ENCODE data around the gene FRK. TPM values are rescaled to one million over a fixed set of nuclear protein-coding genes. Genes with fewer than 3 reads are reported as not detected.

Gene FRK
- total RNA-seq, 4 donors from 2014 or later, result 1.2 to 3.5 (median 2.4) TPM

- WGBS, 2 donors, result 88 to 90% methylated on average over 1 of the region's 1 CpG
- Histone ChIP-seq H3K4me3 (replicated peaks in 1 of 3) (no peak overlapping the region), H3K4me1 (peaks cover 0 to 5% of the 10 kb centered on the region in 2 donors), H3K27me3 (no peaks in the 10 kb centered on the region), H3K36me3 (no peaks in the 10 kb centered on the region), H3K27ac (no peak overlapping the region), H3K9me3 (no peaks in the 10 kb centered on the region)
- no peak for DNase-seq
- intact Hi-C loops (cut with DNase I), result no loop called here
- TF ChIP-seq CTCF (IDR thresholded peaks at IDR 0.05), result no peak
- no peak for TF ChIP-seq POLR2A (IDR thresholded peaks at IDR 0.05)
These were observed 5.2 kb downstream of the FRK start for GRCh38 chr6:116055513-116055912.

GRCh38 chr6:116051244-116051643 is 9.4 kb downstream of the FRK start:
- no peaks in the 10 kb centered on the region for H3K4me1 ChIP-seq
- no peaks in the 10 kb centered on the region for H3K9me3 ChIP-seq
- intact Hi-C loops (cut with DNase I), result no loop called here
- TF ChIP-seq POLR2A (IDR thresholded peaks at IDR 0.05) (no peak), CTCF (IDR thresholded peaks at IDR 0.05) (no peak)
- H3K36me3 ChIP-seq, result no peaks in the 10 kb centered on the region
- no peak overlapping the region for H3K27ac ChIP-seq
- H3K4me3 ChIP-seq (replicated peaks in 1 of 3), result no peak overlapping the region
- H3K27me3 ChIP-seq, result no peaks in the 10 kb centered on the region
- 94 to 95% methylated on average over 3 of the region's 3 CpGs for WGBS, 2 donors
- no peak for DNase-seq

- intact Hi-C loops (cut with DNase I), result no loop called here
- H3K4me3 ChIP-seq (replicated peaks in 1 of 3), result no peak overlapping the region
- TF ChIP-seq POLR2A (IDR thresholded peaks at IDR 0.05), result no peak
- no peak for TF ChIP-seq CTCF (IDR thresholded peaks at IDR 0.05)
- no peaks in the 10 kb centered on the region for H3K27me3 ChIP-seq
- WGBS, 2 donors, result 91 to 98% methylated on average over 1 of the region's 1 CpG
- DNase-seq, result no peak
- H3K4me1 ChIP-seq, result no peaks in the 10 kb centered on the region
- no peaks in the 10 kb centered on the region for H3K9me3 ChIP-seq
- H3K27ac ChIP-seq, result no peak overlapping the region
- H3K36me3 ChIP-seq, result no peaks in the 10 kb centered on the region
These were observed 10.0 kb downstream of the FRK start for GRCh38 chr6:116050737-116051136.

GRCh38 chr6:116049321-116049720 is 11.4 kb downstream of the FRK start:
- no peaks in the 10 kb centered on the region for H3K27me3 ChIP-seq
- 96 to 97% methylated on average over 1 of the region's 1 CpG for WGBS, 2 donors
- intact Hi-C loops (cut with DNase I), result no loop called here
- H3K36me3 ChIP-seq, result no peaks in the 10 kb centered on the region
- H3K4me1 ChIP-seq, result no peaks in the 10 kb centered on the region
- H3K4me3 ChIP-seq (replicated peaks in 1 of 3), result no peak overlapping the region
- H3K9me3 ChIP-seq, result no peaks in the 10 kb centered on the region
- TF ChIP-seq CTCF (IDR thresholded peaks at IDR 0.05) (no peak), POLR2A (IDR thresholded peaks at IDR 0.05) (no peak)
- DNase-seq, result no peak
- H3K27ac ChIP-seq, result no peak overlapping the region

GRCh38 chr6:116047173-116047933 is 13.3 kb downstream of the FRK start:
- H3K9me3 ChIP-seq, result no peaks in the 10 kb centered on the region
- DNase-seq, result no peak
- 87 to 94% methylated on average over 2 to 3 of the region's 3 CpGs for WGBS, 2 donors
- H3K4me3 ChIP-seq (replicated peaks in 1 of 3), result no peak overlapping the region
- H3K27me3 ChIP-seq, result no peaks in the 10 kb centered on the region
- no peaks in the 10 kb centered on the region for H3K36me3 ChIP-seq
- TF ChIP-seq POLR2A (IDR thresholded peaks at IDR 0.05), result no peak
- no peak for TF ChIP-seq CTCF (IDR thresholded peaks at IDR 0.05)
- H3K4me1 ChIP-seq, result no peaks in the 10 kb centered on the region
- H3K27ac ChIP-seq, result no peak overlapping the region
- intact Hi-C loops (cut with DNase I), result no loop called here
